RKO (cell line): ENCODE data around the gene TACC2.
A peak's percentile ranks its signal among the peaks of the same experiment; 100 is the strongest.

Experiments
- DNase-seq: peaks from one replicate; pipeline ENCODE4 v3.0.0-alpha.2; 2016; ENCODE audit warnings: low spot score

Gene TACC2

GRCh38 chr10:122298206-122298597, 309.2 kb downstream of the TACC2 start:
- no peak for DNase-seq

GRCh38 chr10:122298598-122299301, 309.8 kb downstream of the TACC2 start:
- DNase-seq: peak; percentile 84

- no peak for DNase-seq
These were observed 310.6 kb downstream of the TACC2 start for GRCh38 chr10:122299423-122300075.

- no peak for DNase-seq
These were observed 312.3 kb downstream of the TACC2 start for GRCh38 chr10:122301055-122301810.

- no peak for DNase-seq
These were observed 312.8 kb downstream of the TACC2 start for GRCh38 chr10:122301811-122302115.

GRCh38 chr10:122302315-122302714, 313.4 kb downstream of the TACC2 start:
- DNase-seq: no peak

GRCh38 chr10:122303271-122304053, 314.5 kb downstream of the TACC2 start:
- DNase-seq: no peak
